Stimulated activated naive CD8-positive, alpha-beta T cell treated with anti-CD3 and anti-CD28 coated beads, Interleukin-15, Interleukin-2, amounts not matched to agents 100 ng/mL and 50 ng/mL, for 24 hours (primary cell): ENCODE measurements around the gene OR6Q1.

Experiments
- H3K27ac Mint-ChIP-seq: one replicate; pipeline ENCODE4 v1.8.0; 2021; ENCODE audit warnings: mild to moderate bottlenecking, mixed read lengths
- H3K27me3 Mint-ChIP-seq: one replicate; pipeline ENCODE4 v1.8.0; 2021; ENCODE audit warnings: mixed read lengths
- H3K36me3 Mint-ChIP-seq: one replicate; pipeline ENCODE4 v1.8.0; 2021; ENCODE audit warnings: low read depth, mixed read lengths
- H3K4me1 Mint-ChIP-seq: one replicate; pipeline ENCODE4 v1.8.0; 2021; ENCODE audit warnings: low read depth, mixed read lengths
- H3K4me3 Mint-ChIP-seq: one replicate; pipeline ENCODE4 v1.8.0; 2021; ENCODE audit warnings: mild to moderate bottlenecking, mixed read lengths
- H3K9me3 Mint-ChIP-seq: one replicate; pipeline ENCODE4 v1.8.0; 2021; ENCODE audit warnings: mixed read lengths

The OR6Q1 gene

GRCh38 chr11:58028687-58029411 lies 1.9 kb upstream of the OR6Q1 start:
- no peaks in the 10 kb centered on the region for H3K9me3 Mint-ChIP-seq
- peaks cover 5% of the 10 kb centered on the region for H3K27me3 Mint-ChIP-seq
- no peaks in the 10 kb centered on the region for H3K4me1 Mint-ChIP-seq
- no peak overlapping the region for H3K27ac Mint-ChIP-seq
- H3K36me3 Mint-ChIP-seq = no peaks in the 10 kb centered on the region
- no peak overlapping the region for H3K4me3 Mint-ChIP-seq

- H3K4me1 Mint-ChIP-seq = no peaks in the 10 kb centered on the region
- no peaks in the 10 kb centered on the region for H3K36me3 Mint-ChIP-seq
- no peaks in the 10 kb centered on the region for H3K27me3 Mint-ChIP-seq
- H3K4me3 Mint-ChIP-seq = no peak overlapping the region
- H3K27ac Mint-ChIP-seq = no peak overlapping the region
- peaks cover 7% of the 10 kb centered on the region for H3K9me3 Mint-ChIP-seq
Measured at GRCh38 chr11:58034471-58034870, 3.7 kb downstream of the OR6Q1 start.

- Mint-ChIP-seq H3K27ac (no peak overlapping the region), H3K36me3 (no peaks in the 10 kb centered on the region), H3K4me3 (no peak overlapping the region), H3K9me3 (peaks cover 7% of the 10 kb centered on the region), H3K27me3 (peaks cover 10% of the 10 kb centered on the region), H3K4me1 (no peaks in the 10 kb centered on the region)
Measured at GRCh38 chr11:58039589-58039988, 8.8 kb downstream of the OR6Q1 start.

DNA sequence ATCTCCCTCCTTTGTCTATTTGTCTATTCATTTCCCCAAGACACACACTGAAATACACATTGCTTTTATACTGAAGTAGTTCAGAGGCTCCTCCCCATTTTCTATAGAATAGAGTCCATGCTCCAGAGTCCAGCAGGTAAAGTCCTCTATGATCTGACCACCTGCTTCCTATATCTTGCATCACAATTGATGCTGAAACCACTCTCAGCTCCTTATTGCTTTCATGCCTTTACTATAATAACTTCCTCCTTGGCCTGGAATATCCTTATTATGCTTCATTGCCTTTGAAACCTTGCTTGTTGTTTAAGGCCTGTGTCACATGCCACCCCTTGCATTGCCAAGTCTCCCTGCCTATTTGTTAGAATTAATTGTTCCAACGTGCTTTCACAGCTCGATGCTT lies 12.6 kb downstream of the OR6Q1 start:
- Mint-ChIP-seq H3K27ac (no peak overlapping the region), H3K27me3 (peaks cover 20% of the 10 kb centered on the region), H3K4me1 (no peaks in the 10 kb centered on the region), H3K36me3 (no peaks in the 10 kb centered on the region), H3K9me3 (no peaks in the 10 kb centered on the region), H3K4me3 (no peak overlapping the region)

- H3K36me3 Mint-ChIP-seq = no peaks in the 10 kb centered on the region
- no peak overlapping the region for H3K27ac Mint-ChIP-seq
- peaks cover 16% of the 10 kb centered on the region for H3K27me3 Mint-ChIP-seq
- no peaks in the 10 kb centered on the region for H3K9me3 Mint-ChIP-seq
- no peaks in the 10 kb centered on the region for H3K4me1 Mint-ChIP-seq
- no peak overlapping the region for H3K4me3 Mint-ChIP-seq
Measured at GRCh38 chr11:58046231-58046630, 15.5 kb downstream of the OR6Q1 start.

- H3K4me1 Mint-ChIP-seq = no peaks in the 10 kb centered on the region
- H3K36me3 Mint-ChIP-seq = no peaks in the 10 kb centered on the region
- H3K27me3 Mint-ChIP-seq = peaks cover 16% of the 10 kb centered on the region
- no peaks in the 10 kb centered on the region for H3K9me3 Mint-ChIP-seq
- no peak overlapping the region for H3K4me3 Mint-ChIP-seq
- H3K27ac Mint-ChIP-seq = no peak overlapping the region
Measured at GRCh38 chr11:58047818-58048217, 17.1 kb downstream of the OR6Q1 start.

DNA sequence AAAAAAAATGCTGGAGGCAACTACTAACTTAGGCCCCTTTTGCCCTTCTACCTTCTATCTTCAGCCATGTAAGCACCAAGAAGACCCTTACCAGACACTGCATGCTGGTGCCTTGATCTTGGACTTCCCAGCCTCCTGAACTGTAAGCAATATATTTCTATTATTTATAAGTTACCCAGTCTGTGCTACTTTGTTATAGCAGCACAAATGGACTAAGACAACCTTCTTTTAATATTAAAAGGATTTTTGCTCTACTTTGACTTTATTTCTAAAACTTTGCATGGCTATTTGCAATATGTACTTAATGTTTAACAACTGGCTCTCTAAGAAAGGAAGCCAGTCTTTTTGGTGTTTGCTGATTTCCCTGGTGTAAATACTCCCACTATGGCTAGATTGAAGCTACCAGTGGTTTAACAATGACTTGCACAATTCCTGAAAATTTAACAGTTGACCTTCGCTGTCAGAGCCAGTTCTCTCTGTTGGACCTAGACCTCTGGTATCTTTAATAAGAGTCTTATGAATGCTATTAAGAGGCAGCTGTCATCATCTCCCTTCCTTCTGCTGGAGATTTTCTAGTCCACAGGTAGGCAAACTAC lies 25.2 kb downstream of the OR6Q1 start:
- Mint-ChIP-seq H3K36me3 (no peaks in the 10 kb centered on the region), H3K27me3 (peaks cover 3% of the 10 kb centered on the region), H3K4me3 (no peak overlapping the region), H3K9me3 (no peaks in the 10 kb centered on the region), H3K4me1 (no peaks in the 10 kb centered on the region), H3K27ac (no peak overlapping the region)

DNA sequence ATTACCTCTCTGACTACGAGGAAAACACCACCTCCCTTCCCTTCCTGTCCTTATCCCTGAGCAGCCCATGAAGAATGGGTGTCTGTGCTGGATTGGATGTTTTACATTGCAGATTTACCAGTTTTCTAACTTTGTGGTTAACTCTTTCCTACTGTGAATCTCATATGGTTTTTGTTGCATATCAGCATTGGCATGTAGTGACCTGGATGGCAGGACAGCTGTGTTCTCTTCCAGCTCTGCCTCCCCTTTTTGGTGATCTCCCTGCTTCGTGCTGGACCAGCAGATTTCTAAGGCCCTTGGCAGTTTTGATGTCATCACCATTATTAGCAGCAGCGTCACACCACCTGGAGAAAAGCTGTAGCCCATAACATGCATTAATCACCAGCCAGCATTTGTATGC lies 26.7 kb downstream of the OR6Q1 start:
- Mint-ChIP-seq H3K4me3 (no peak overlapping the region), H3K4me1 (no peaks in the 10 kb centered on the region), H3K9me3 (no peaks in the 10 kb centered on the region), H3K36me3 (no peaks in the 10 kb centered on the region), H3K27ac (no peak overlapping the region), H3K27me3 (peaks cover 3% of the 10 kb centered on the region)

DNA sequence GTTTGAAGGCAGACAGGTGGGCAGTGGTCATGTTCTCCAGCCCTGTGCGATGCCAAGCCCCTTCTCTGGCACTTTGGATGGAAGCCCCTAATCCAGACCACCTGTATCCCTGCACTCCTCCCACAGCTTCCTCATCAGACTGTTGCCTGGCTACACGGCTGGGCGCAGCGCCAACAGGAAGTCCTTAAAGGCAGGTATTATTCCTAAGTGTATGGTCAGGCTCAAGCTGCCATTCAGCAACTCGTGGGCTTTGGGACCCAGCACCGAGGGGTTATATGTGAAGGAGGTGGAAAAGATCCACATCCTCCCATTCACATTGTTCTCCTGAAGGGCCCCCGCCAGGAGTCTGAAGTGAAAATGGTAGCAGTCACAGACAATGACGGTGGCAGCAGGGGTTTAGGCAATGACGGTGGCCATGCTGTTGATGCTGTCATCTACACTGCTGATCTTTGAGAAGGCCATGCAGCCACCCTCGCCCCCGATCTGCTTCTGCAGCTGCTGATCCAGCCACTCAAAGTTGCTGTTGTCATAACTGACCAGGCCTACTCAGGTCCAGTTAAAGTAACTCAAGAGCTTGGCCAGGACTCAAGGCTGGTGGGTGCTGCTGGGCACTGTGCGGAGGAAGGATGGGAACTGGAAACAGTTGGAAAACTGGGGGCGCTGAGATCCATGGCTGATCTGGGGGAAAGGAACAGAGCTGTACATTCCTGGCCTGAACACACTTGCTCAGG lies 27.7 kb downstream of the OR6Q1 start:
- no peak overlapping the region for H3K4me3 Mint-ChIP-seq
- H3K27me3 Mint-ChIP-seq = peaks cover 3% of the 10 kb centered on the region
- no peak overlapping the region for H3K27ac Mint-ChIP-seq
- no peaks in the 10 kb centered on the region for H3K4me1 Mint-ChIP-seq
- H3K9me3 Mint-ChIP-seq = no peaks in the 10 kb centered on the region
- H3K36me3 Mint-ChIP-seq = no peaks in the 10 kb centered on the region

GRCh38 chr11:58059007-58059350 lies 28.2 kb downstream of the OR6Q1 start:
- Mint-ChIP-seq H3K4me1 (no peaks in the 10 kb centered on the region), H3K9me3 (no peaks in the 10 kb centered on the region), H3K4me3 (no peak overlapping the region), H3K27me3 (peaks cover 3% of the 10 kb centered on the region), H3K36me3 (no peaks in the 10 kb centered on the region), H3K27ac (no peak overlapping the region)

GRCh38 chr11:58060535-58060934 lies 29.8 kb downstream of the OR6Q1 start:
- Mint-ChIP-seq H3K27ac (no peak overlapping the region), H3K9me3 (no peaks in the 10 kb centered on the region), H3K27me3 (peaks cover 3% of the 10 kb centered on the region), H3K36me3 (no peaks in the 10 kb centered on the region), H3K4me3 (no peak overlapping the region), H3K4me1 (no peaks in the 10 kb centered on the region)

- Mint-ChIP-seq H3K4me3 (no peak overlapping the region), H3K27me3 (peaks cover 3% of the 10 kb centered on the region), H3K4me1 (no peaks in the 10 kb centered on the region), H3K27ac (no peak overlapping the region), H3K9me3 (no peaks in the 10 kb centered on the region), H3K36me3 (no peaks in the 10 kb centered on the region)
Measured at GRCh38 chr11:58060939-58061672, 30.4 kb downstream of the OR6Q1 start.

DNA sequence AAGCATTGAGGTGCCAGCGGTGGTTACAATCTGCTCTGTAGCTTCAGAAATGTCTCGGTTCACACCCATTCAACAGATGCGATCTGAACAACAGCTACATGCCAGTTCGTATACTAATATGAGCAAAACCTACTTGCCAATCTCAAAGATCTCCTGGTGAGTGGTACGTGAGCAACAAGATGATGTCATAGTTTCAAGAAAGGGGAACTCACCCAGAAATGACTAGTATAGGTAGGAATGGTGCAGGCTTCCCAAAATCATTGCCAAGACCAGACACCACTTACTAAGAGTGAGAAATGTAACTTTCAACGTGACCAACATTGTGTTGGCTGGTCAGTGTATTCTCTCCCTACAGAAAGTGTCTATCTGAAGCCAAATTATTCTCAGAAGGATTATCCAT lies 31.1 kb downstream of the OR6Q1 start:
- Mint-ChIP-seq H3K27me3 (peaks cover 3% of the 10 kb centered on the region), H3K27ac (no peak overlapping the region), H3K4me1 (no peaks in the 10 kb centered on the region), H3K4me3 (no peak overlapping the region), H3K36me3 (no peaks in the 10 kb centered on the region), H3K9me3 (no peaks in the 10 kb centered on the region)

- H3K9me3 Mint-ChIP-seq = no peaks in the 10 kb centered on the region
- H3K36me3 Mint-ChIP-seq = no peaks in the 10 kb centered on the region
- H3K27me3 Mint-ChIP-seq = peaks cover 4% of the 10 kb centered on the region
- H3K27ac Mint-ChIP-seq = no peak overlapping the region
- H3K4me3 Mint-ChIP-seq = no peak overlapping the region
- no peaks in the 10 kb centered on the region for H3K4me1 Mint-ChIP-seq
Measured at GRCh38 chr11:58067685-58068084, 36.9 kb downstream of the OR6Q1 start.

GRCh38 chr11:58068655-58069054 lies 37.9 kb downstream of the OR6Q1 start:
- Mint-ChIP-seq H3K9me3 (no peaks in the 10 kb centered on the region), H3K4me3 (no peak overlapping the region), H3K36me3 (no peaks in the 10 kb centered on the region), H3K27ac (no peak overlapping the region), H3K27me3 (peaks cover 5% of the 10 kb centered on the region), H3K4me1 (no peaks in the 10 kb centered on the region)
